Large intestine (tissue), 3 donors: ENCODE data around the gene SPATA13. TPM values are rescaled to one million over a fixed set of nuclear protein-coding genes. Genes with fewer than 3 reads are reported as not detected.
A peak's percentile ranks its signal among the peaks of the same experiment; 100 is the strongest.

ENCODE experiments used
- DNase-seq, 2 donors: peaks; one replicate each; pipeline versions ENCODE4 v3.0.0 to v3.0.0-alpha.2; 2013
- H3K27ac ChIP-seq: one replicate; pipeline ENCODE4 v1.5.1; 2013; ENCODE audit warnings: low read length
- H3K27me3 ChIP-seq: 2 replicates; pipeline ENCODE4 v1.6.1; 2013; ENCODE audit warnings: low read length; ENCODE audit not compliant: control insufficient read depth, insufficient read depth
- H3K36me3 ChIP-seq: 2 replicates; pipeline ENCODE4 v1.6.1; 2013; ENCODE audit warnings: low read length; ENCODE audit not compliant: control insufficient read depth, insufficient read depth
- H3K4me1 ChIP-seq: one replicate; pipeline ENCODE4 v1.6.1; 2013; ENCODE audit warnings: low read length; ENCODE audit not compliant: control insufficient read depth, insufficient read depth
- H3K4me3 ChIP-seq: one replicate; pipeline ENCODE4 v1.5.1; 2013; ENCODE audit warnings: low read length
- H3K9me3 ChIP-seq: one replicate; pipeline ENCODE4 v1.6.1; 2013; ENCODE audit warnings: mild to moderate bottlenecking, low read depth, low read length, moderate library complexity; ENCODE audit not compliant: control insufficient read depth
- WGBS: methylation state at CpG from one replicate; pipeline ENCODE4 v1.1.5; 2013; ENCODE audit warnings: low lambda C conversion rate; ENCODE audit not compliant: insufficient coverage; 5-methylcytosine and 5-hydroxymethylcytosine counted together
- polyA plus RNA-seq: library from polyadenylated mRNA; unstranded; fragments of 120-200 nt; gene quantifications from one replicate; pipeline ENCODE4 v1.2.1, GENCODE V29; 2013

The SPATA13 gene
- polyA plus RNA-seq, 1 donor = 19.9 TPM

- Histone ChIP-seq H3K27ac (no peak overlapping the region), H3K4me1 (peaks cover 22% of the 10 kb centered on the region), H3K4me3 (no peak overlapping the region), H3K9me3 (no peaks in the 10 kb centered on the region), H3K36me3 (peaks cover 25% of the 10 kb centered on the region), H3K27me3 (no peaks in the 10 kb centered on the region)
- no CpG with 5 or more reads among the region's 6 CpGs for WGBS
- peak; percentile 72 to 76 for DNase-seq
Observed at GRCh38 chr13:24220086-24220703, 59.7 kb downstream of the SPATA13 start.

- no peaks in the 10 kb centered on the region for H3K27me3 ChIP-seq
- peaks cover 33% of the 10 kb centered on the region for H3K36me3 ChIP-seq
- DNase-seq = no peak
- H3K4me3 ChIP-seq = no peak overlapping the region
- H3K4me1 ChIP-seq = peaks cover 16% of the 10 kb centered on the region
- no peaks in the 10 kb centered on the region for H3K9me3 ChIP-seq
- no peak overlapping the region for H3K27ac ChIP-seq
- WGBS = no CpG with 5 or more reads among the region's 2 CpGs
Observed at GRCh38 chr13:24221007-24221406, 60.5 kb downstream of the SPATA13 start.

GRCh38 chr13:24222756-24223155 is 62.2 kb downstream of the SPATA13 start:
- Histone ChIP-seq H3K36me3 (peaks cover 38% of the 10 kb centered on the region), H3K27me3 (no peaks in the 10 kb centered on the region), H3K4me3 (no peak overlapping the region), H3K27ac (no peak overlapping the region), H3K4me1 (peaks cover 11% of the 10 kb centered on the region), H3K9me3 (no peaks in the 10 kb centered on the region)
- no peak for DNase-seq
- WGBS = no CpG with 5 or more reads among the region's 20 CpGs

GRCh38 chr13:24223341-24224231 is 63.1 kb downstream of the SPATA13 start:
- no CpG with 5 or more reads among the region's 42 CpGs for WGBS
- no peak overlapping the region for H3K4me3 ChIP-seq
- H3K36me3 ChIP-seq = peaks cover 38% of the 10 kb centered on the region
- no peak for DNase-seq
- peaks cover 4% of the 10 kb centered on the region for H3K4me1 ChIP-seq
- no peaks in the 10 kb centered on the region for H3K27me3 ChIP-seq
- H3K9me3 ChIP-seq = no peaks in the 10 kb centered on the region
- H3K27ac ChIP-seq = no peak overlapping the region

GRCh38 chr13:24224232-24224680 is 63.7 kb downstream of the SPATA13 start:
- no peak overlapping the region for H3K4me3 ChIP-seq
- H3K4me1 ChIP-seq = peaks cover 4% of the 10 kb centered on the region
- H3K27ac ChIP-seq = no peak overlapping the region
- H3K27me3 ChIP-seq = no peaks in the 10 kb centered on the region
- no CpG with 5 or more reads among the region's 9 CpGs for whole genome bisulfite sequencing
- peaks cover 38% of the 10 kb centered on the region for H3K36me3 ChIP-seq
- no peak for DNase-seq
- no peaks in the 10 kb centered on the region for H3K9me3 ChIP-seq

DNA sequence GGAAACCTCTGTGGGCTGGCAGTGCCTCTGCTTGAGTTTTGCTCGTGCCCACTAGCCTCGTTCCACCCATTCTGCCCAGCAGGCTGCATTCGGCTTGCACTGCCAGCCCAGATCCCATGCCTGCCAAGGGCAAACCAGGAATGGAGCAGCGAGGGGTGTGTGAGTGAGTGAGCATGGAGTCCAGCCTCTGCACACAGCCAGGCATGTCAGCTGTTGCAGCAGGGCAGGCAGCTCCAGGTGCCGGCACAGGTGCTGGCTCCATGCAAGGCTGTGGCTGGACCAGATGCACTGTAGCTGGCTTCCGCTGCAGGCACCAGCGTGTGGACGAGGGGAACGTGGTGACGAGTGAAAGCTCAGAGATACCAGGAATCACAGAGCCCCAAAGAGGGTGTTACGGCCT is 64.5 kb downstream of the SPATA13 start:
- no peak overlapping the region for H3K4me3 ChIP-seq
- peaks cover 38% of the 10 kb centered on the region for H3K36me3 ChIP-seq
- no peak overlapping the region for H3K27ac ChIP-seq
- no peaks in the 10 kb centered on the region for H3K27me3 ChIP-seq
- DNase-seq = no peak
- no peaks in the 10 kb centered on the region for H3K9me3 ChIP-seq
- no peaks in the 10 kb centered on the region for H3K4me1 ChIP-seq
- WGBS = no CpG with 5 or more reads among the region's 11 CpGs

DNA sequence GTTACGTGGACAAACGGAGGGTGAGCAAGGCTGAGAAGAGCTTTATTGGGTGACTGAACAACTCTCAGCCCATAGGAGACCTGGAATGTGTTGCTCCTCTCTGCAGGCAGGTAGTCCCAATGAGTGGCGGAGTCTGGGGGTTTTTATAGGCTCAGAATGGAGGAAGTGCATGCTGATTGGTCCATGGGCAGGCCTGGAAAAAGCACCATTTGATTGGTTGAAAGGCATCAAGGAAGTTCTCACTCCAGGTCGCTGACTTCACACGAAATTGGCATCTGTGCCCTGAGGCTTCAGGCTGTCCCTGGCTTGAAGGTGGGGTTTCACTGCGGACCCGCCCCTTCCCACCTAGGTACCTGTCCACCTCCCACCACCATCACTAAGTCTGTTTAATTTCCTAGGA is 65.4 kb downstream of the SPATA13 start:
- Histone ChIP-seq H3K4me1 (no peaks in the 10 kb centered on the region), H3K27ac (no peak overlapping the region)
- no CpG with 5 or more reads among the region's 7 CpGs for WGBS

DNA sequence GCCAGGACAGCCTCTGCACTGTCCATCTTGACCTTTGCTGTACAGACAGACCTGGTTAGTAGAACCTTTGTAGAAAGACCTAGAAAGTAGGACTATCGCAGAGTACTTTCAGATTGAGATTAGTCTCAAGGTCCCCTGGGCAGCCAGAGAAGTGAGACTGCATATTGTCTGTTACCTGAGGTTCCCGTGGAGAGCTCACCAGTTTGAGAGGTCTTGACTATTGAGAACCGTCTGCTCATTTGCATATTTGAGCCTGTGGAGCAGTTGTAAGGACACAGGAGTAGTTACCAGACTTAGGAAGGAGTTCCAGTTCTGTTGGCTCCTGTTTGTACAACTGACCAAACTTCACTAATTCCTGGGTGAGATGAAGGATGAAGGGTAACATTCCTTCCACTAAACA is 66.2 kb downstream of the SPATA13 start:
- H3K4me1 ChIP-seq = no peaks in the 10 kb centered on the region
- no peak for DNase-seq
- no CpG with 5 or more reads among the region's 3 CpGs for WGBS
- peaks cover 38% of the 10 kb centered on the region for H3K36me3 ChIP-seq
- H3K27ac ChIP-seq = no peak overlapping the region
- no peak overlapping the region for H3K4me3 ChIP-seq
- no peaks in the 10 kb centered on the region for H3K27me3 ChIP-seq
- no peaks in the 10 kb centered on the region for H3K9me3 ChIP-seq

More for the DNA sequence above, 65.4 kb downstream of the SPATA13 start:
- DNase-seq = no peak
- Histone ChIP-seq H3K36me3 (peaks cover 38% of the 10 kb centered on the region), H3K27me3 (no peaks in the 10 kb centered on the region), H3K9me3 (no peaks in the 10 kb centered on the region), H3K4me3 (no peak overlapping the region)

GRCh38 chr13:24228852-24229458 is 68.4 kb downstream of the SPATA13 start:
- Histone ChIP-seq H3K27me3 (no peaks in the 10 kb centered on the region), H3K4me3 (no peak overlapping the region), H3K36me3 (peaks cover 25% of the 10 kb centered on the region), H3K4me1 (no peaks in the 10 kb centered on the region), H3K9me3 (no peaks in the 10 kb centered on the region), H3K27ac (no peak overlapping the region)
- WGBS = no CpG with 5 or more reads among the region's 4 CpGs
- DNase-seq = peak; percentile 43 to 44

- DNase-seq = no peak
- Histone ChIP-seq H3K27me3 (no peaks in the 10 kb centered on the region), H3K9me3 (no peaks in the 10 kb centered on the region), H3K4me1 (no peaks in the 10 kb centered on the region), H3K36me3 (peaks cover 10% of the 10 kb centered on the region), H3K27ac (no peak overlapping the region), H3K4me3 (no peak overlapping the region)
- no CpG with 5 or more reads among the region's 12 CpGs for WGBS
Observed at GRCh38 chr13:24230428-24231072, 70.0 kb downstream of the SPATA13 start.
